Activated CD8-positive, alpha-beta memory T cell treated with anti-CD3 and anti-CD28 coated beads, Interleukin-2, amount 50 U/mL, for 24 hours (primary cell): ENCODE results near the gene RBBP8NL.

Experiments
- DNase-seq: peaks from one replicate; pipeline ENCODE4 v3.0.0-alpha.2; 2020; ENCODE audit errors: extremely low read depth

RBBP8NL gene

DNA sequence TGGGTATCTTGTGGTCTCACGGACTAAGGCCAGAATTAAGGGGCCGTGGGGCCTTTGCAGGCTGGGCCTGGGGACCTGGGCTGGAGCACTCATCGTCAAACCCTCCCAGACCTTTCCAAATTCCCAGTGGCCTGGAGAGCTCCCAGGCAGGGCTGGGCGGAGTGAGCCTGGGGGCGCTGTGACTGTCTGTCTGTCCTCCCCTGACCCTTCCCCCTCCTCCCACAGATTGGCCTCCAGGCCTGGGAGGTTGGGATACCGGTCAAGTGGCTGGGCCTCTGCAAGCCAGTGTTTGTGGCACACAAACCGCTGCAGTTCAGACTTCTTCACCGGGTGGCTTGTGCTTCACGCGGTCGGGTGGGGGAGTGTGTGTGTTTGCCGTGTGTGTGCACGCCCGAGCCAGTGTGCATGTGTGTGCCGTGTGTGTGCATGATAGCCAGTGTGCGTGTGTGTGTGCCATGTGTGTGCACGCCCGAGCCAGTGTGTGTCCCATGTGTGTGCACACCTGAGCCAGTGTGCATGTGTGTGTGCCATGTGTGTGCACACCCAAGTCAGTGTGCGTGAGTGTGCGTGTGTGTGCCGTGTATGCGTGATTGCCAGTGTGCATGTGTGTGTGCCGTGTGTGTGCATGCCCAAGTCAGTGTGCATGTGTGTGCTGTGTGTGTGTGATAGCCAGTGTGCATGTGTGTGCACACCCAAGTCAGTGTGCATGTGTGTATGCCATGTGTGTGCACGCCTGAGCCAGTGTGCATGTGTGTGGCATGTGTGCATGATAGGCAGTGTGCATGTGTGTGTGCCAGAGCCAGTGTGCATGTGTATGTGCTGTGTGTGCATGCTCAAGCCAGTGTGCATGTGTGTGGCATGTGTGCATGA, 6.3 kb downstream of the RBBP8NL start:
- DNase-seq: no peak

DNA sequence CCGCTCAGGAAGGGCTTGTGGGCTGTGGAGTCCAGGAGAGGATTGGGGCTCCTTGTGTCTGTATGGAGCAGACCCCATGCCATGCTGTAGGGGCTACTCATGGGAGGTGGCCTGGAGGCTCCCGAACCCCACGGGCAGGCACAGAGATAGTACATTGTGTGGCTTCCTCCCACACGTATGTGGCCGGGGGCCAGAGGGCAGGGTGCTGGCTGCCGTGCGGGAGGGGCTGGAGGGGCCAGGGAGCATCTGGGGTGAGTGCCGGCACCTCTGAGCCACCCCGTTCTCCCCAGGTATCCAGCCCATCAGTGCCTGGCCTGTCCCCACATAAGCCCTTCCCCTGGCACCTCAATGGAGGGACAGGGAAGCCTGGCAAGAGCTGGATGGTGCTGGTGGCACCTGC, 7.6 kb downstream of the RBBP8NL start:
- no peak for DNase-seq

DNA sequence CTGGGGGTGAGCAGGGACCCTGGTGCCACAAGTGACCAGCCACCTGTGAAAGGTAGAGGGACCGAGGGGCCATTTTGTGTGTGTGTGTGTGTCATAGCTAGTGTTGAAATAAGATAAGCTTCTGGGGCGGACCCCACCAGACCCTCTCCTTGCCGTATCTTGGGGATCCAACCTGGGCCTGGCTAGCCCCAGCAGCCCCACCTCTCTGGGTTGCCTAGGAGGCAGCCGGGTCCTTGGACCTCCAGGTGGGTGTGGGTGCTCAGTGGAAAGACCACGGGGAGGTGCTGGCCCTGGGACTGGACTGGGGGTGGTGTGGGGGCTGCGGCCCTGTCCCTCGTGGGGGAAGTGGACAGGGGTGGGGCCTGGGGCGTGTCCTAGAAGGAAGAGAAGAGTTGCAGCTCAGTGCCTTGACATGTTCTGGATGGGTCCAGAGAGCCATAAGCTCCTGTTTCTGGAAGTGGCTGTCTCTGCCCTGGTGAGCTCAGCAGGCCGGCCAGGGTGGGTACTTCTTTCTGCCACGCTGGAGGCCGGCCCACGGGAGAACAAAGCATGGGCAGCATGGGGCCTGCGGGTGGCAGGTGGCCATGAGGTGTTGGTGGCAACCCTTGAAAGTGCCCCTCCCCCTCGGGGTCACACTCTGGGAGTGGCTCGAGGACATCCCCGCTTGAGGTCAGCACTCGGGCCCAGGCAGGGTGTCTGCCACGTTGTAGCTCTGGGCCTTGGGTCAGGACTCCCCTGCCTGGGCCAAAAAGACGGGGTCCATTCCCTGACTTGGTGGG, 8.4 kb downstream of the RBBP8NL start:
- DNase-seq: no peak

DNA sequence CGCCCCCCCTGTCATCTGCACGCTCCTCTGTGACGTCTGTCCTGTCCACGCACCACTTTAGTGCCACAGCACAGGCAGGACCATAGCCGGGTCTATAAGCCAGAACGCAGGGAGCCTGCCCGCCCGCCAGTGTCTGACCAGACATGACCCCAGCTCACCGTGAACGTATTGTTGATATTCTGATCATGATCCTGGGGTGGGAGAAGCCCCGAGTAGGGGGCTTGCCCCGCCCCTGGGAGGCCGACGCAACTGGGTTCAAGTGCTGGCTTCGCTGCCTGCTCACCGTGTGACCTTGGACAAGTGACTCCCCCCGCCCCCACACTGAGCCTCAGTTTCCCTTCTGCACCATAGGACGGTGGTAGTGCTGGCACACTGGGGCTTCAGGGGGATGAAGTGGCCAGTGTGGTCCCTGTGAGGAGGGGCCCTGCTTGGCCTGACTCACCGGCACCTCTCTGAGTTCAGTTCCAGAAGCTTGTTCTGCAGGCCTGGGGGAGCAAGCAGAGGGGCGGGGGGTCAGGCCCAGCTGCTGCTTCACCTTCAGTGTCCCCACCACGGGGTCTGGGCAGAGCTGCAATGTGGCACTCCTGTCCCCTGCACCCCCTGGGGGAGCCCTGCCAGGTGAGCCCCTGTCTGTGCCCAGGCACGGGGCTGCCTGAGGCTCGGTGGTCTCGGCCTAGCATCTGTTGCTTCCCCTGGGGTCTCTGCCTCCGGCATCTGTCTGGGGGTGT, 9.2 kb downstream of the RBBP8NL start:
- DNase-seq: no peak

DNA sequence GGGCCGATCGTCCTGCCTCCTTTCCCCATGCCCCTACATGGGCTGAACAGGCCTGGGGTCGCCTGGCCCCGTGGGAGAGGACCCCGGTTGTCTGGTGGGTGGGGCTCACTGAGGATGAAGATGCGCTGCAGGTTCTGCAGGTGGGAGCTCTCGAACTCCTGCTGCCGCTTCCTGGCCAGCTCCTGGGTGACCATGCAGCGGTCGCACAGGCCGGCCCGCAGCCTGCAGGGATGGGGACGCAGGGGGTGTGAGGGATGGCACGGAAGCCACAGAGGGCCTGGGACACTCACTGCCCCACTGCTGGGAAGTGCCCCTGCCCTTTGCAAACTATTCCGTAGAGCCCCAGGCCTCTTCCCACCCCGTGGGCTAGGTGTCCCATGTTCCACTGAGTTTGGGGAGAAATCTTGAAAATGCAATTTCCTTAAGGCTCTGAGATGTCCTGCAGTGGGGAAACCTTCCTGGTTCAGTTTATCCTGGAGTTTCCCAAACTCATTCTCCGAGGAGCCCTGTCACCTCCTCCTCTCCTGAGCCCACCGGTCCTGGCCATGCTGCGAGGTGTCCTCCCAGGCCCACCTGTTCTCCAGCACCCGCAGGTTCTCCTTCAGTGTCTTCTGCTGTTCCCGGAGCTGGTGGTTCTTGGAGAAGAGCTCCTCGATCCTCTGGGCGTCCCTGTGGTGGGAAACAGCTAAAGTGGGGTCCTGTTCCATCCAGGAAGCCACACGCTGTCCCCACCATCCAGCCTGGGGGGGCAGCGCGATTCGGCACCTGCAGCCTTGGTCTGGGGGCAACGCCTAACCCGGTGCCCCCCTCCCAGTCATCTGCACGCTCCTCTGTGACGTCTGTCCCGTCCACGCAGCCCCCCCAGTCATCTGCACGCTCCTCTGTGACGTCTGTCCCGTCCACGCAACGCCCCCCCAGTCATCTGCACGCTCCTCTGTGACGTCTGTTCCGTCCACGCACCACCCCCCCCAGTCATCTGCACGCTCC, 10.4 kb downstream of the RBBP8NL start:
- DNase-seq: no peak

DNA sequence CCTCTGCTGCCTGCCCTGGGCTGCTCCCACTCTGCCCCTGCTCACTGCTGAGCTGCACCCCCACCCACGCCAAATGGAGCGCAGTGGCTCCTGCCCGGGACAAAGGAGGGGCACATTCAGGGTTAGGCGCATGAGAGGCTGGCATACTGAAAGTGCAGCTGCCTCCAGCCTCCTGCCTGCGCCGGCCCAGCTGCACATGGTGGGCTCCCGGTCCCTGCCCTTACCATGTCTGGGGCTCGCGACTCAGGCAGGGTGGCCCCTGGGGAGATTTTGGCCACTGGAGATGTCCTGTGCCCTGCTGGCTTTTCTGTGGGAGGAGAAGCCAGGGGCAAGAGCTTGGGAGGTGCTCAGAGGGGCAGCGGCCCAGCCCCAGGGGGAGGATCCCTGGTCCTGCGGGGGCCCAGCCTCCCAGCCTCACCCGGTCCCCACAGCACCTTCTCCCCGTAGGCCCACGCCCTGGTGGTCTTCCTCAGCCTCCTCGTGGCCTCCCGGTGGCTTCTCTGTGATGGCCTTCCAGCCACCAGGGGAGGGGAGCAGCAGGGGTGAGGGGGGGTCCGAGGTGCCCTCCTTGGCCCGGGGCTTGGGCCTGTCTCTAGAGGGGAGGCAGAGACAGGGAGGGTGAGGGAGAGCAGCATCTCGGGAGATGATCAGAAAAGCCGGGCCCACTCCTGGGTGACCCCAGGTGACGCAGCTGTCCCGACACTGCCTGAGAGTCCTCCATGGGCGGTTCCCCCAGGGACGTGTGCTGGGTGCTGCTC, 11.8 kb downstream of the RBBP8NL start:
- no peak for DNase-seq

DNA sequence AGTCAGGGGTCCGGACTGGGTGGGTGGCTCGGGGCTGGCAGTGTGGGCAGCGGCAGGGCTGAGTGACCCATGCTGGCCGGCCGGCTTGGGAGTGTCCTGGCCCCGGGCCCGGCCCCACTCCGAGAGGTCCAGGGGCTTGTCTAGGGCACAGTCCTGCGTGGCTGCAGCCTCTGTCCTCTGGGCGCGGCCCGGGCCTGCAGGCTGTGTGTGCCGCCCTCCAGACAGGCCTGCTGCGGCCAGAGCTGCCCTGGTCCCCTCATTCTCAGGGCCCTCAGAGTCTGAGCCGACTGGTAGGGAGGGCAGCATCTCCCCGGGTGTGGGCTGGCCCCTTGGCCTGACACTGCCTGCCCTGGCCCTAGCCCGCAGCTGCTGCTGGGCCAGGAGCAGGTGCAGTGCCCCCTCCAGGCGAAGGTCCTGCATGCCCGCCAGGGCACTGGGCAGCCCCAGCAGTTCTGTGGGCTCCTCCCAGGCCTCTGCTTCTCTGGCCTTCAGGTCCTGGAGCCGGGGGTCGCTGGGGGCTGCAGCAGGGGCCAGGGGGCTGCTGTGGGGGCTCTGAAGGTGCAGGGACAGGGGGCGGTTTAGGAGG, 13.3 kb downstream of the RBBP8NL start:
- DNase-seq: no peak

DNA sequence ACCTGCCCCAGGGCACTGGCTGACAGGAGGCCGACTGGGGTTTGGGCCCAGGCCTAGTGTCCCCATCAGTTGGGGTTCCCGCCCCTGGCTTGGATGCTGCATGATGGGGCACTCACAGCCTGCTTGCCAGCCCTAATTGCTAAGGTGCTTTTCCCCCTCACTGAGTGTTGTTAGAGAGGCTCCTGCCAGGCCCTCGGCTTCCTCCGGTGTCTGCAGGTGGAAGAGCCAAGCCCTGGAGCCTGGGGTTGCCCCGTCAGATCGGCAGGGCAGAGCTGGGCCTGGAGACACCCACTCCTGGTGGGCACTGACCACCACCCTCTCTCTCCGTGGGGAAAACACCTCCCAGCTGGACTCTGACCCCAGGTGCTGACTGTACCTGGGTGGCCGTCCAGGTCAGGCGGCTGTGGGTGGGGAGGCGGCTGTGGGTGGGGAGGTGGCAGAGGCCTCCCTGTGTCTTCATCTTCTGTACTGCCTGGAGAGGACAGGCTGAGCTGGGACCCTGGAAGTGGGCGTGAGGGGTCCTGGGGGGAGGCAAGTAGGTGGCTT, 14.2 kb downstream of the RBBP8NL start:
- no peak for DNase-seq

DNA sequence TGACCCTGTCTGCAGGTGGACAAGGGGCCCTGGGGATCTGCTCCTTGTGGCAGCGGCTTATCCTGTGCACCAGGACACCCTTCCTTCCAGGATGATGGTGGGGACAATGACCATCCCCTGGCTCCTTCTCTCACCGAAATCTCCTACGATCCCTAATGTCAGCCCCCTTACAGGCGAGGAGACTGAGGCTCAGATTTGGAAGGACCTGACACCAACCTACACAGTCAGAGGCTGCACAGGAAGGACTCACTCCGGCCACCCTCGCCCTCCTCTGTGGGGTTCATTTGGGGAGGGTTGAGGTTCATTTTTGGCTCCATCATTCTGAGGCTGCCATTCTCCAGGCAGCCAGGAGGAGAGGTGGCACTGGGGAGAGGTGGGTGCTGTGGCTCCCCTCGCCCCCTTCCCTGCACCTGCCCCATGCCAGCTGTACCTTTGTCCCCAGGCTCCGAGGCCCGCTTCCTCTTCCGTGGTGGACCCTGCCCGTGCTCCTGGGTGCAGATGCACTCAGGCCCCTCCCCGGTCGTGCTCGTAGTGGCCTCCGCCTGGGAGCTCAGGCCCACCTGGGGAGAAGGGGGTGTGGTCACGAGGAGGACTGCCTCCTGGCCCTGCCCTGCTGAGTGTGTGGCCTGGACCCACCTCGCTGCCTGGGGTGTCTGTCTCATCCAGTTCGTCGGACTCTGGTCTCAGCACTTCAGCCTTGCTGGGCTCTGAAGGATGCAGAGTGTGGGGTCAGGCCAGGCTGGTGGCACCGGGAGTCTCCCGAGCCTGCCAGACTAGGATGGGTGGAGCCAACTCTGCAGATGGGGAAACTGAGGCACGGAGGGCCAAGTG, 14.9 kb downstream of the RBBP8NL start:
- no peak for DNase-seq

DNA sequence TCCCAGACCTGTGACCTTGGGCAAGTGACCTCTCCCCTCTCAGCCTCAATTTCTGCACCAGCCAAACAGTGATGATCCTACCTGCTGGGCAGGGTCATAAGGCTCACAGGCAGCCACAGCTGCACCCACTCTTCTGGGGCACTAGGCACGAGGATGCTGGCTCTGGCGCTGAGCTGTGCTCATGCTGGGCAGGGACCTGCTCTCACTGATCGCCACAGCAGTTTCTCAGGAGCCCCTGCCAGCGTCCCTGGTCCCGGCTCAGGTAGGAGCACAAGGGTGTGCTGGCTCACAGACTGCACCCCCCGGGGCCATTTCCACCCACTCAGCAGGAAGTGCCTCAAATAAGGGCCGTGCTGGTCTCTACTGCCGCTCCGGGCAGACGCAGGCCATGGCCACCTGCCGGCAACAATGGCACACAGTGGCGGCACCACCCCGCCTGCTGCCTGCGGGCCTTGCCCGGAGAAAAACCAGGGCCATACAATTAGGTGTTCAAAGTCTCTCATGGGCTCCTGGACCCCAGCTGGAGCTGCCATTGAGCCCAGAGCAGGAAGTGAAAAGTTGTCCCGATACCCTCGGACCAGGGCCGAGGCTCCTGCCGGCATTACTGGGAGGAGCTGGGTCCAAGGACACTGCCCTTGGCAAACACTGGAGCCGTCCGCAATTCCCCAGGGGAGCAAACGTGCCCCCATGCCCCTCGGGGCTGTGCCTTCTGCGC, 15.7 kb downstream of the RBBP8NL start:
- no peak for DNase-seq

DNA sequence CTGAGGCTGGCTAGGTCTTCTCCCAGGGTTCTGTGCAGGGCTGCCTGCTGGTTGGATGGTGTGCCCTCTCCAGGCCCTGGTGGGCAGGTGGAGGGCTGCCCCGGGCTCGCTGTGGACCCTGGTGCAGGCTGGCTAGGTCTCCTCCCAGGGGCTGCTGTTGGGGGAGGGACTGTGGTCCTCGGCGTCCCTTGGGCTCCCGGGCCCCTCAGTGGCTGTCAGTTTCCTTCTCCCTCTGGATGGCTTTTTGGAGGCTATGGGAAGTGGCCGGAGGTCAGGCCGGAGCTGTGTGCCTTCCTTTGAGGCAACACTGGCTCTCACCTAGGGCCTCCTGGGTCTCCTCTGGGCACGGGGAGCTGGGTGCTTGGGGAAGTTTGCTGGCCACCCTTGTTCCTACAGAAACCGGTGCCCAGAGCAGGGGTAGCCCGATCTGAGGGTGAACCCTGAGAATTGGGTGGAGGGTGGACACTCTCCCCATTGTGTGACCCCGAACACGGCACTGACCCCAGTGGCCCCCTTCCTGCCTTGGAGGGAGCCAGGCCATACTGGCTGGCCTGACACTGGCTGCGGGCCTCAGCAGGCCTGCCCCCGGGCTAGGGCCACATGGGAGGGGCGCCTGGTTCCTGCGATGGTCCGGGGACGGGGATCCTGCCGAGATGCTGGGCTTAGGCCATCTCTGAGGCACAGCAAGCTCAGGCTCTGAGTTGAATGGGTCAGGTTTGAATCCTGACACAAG, 16.4 kb downstream of the RBBP8NL start:
- no peak for DNase-seq

DNA sequence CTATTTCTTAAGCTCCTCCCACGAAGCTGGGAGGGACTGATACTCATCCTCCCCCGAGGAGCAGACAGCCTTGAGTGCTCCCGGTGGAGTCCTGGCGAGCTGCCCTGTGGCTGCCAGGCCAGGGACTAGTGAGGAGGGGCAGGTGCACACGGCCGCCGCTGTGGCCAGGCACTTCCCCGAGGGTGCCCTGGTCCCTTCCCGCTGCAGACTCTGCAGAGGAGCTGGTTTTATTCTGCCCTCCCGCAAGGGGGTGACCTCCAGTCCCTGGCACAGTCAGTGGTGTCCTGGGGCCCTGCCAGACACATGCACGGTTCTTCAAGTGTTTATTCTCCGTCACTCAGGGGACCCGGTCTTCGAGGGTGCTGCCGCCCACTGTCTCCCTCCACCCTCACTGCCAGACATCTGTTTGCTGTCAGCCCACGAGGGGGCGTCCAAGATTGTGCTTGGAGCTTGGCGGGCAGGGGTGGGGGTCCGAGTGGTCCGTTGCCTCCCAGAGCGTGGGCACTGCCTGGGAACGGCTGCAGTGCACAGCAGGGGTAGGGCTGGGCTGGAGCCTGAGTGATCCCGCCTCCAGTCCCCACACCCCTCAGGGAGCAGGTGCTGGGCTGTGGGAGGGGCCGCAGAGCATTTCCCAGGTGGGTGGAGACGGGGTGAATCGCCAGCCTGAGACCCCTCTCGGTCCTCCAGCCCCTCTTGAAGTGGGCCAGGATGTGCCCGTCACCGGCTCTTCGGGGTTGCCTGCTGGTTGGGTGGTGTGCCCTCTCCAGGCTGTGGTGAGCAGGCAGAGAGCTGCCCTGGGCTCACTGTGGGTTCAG, 17.2 kb downstream of the RBBP8NL start:
- DNase-seq: no peak

DNA sequence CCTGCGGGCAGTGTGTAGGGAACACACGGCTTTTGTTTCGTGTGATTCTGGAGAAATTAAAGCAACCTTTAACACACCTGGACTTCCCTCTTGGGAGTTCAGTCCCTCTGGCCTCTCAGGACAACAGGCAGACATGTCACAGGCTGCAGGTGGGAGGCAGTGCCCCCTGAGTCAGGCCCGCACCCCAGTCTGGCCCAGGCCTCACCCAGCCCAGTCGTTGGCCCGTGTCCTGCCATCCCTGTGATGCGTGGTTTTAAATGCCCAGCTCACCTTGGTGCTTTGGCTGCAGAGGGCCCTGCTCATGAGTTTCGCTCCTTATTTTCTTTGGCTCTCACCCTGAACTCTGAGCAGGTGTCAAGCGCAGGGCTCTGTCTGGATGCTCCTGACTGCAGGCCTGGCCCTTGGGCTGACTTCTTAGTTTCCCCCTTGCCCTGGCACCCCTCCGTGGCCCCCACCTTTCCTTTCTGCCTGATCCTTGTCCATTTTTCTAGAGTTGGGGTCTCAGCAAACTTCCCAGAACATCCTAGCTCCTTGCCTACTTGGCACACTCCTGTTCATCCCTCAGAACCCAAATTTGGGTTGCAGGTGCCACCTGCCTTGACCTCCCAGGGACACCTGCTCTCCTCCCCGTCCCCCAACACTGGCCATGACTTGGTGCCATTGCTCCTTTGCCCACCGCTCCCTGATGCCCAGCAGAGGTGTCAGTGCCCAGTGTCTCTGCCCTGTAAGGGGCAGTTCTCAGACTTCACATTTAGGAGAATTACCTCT, 18.1 kb downstream of the RBBP8NL start:
- no peak for DNase-seq

DNA sequence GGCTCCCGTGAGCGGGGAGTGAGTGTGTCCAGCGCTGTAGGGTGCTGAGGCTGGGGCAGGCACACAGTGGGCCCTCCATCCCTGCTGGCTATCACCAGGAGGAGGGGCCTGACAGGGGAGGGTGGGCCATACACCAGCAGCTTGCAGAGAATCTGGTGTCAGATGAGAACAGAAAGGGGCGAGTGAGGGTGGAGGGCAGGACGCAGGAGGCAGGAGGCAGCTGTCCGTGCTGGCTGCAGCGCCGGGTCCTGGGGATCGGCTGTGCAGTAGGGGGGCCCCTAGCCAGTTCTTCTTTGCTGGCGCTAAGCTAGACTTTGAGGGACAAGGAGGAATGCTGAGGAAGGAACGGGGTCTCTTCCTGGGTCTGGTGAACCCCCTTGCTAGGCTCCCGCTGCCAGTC, 18.7 kb downstream of the RBBP8NL start:
- DNase-seq: no peak

DNA sequence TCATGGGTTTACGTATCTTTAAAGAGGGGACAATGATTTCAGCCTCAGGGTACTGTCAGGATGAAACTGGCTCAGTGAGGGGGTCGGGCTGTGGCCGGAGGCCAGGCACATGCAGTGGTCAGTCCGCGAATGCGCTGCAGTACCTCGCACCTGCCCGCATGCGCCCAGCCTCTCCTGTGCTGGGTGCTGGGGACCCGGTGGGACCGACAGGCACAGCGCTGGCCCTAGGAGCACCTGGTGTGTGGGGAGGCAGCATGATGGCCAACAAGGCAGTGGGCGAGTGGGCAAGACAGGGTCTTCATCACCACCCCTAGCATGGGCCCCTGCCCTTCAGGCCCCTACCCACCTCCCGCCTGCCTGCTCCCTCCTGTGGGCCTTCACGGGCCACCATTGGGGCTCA, 19.3 kb downstream of the RBBP8NL start:
- no peak for DNase-seq
